Activated CD4-positive, CD25-positive, alpha-beta regulatory T cell treated with anti-CD3 and anti-CD28 coated beads, Interleukin-2, amount 50 U/mL, for 24 hours (primary cell): Measurements from ENCODE around the gene PTGS2.

Experiments
- ATAC-seq, 2 donors: fragments of 150-1000 bp; cut with Tn5 transposase; one replicate each; pipeline ENCODE4 v1.10.0; 2021; ENCODE audit warnings: mild to moderate bottlenecking in 1 of 2, moderate library complexity in 1 of 2

PTGS2 gene

GRCh38 chr1:186680245-186681061 lies at the start of gene PTGS2:
Gene PTGS2 (minus strand): TSS chr1:186680423. CDS start chr1:186680290, 133 bp downstream.
- peak; percentile 67 to 85 for ATAC-seq

- ATAC-seq: no peak
These were observed 42.6 kb upstream of the PTGS2 start for GRCh38 chr1:186722711-186723309.

- no peak for ATAC-seq
These were observed 37.1 kb upstream of the PTGS2 start for GRCh38 chr1:186717286-186717685.

GRCh38 chr1:186715887-186716809 lies 35.9 kb upstream of the PTGS2 start:
- no peak for ATAC-seq

GRCh38 chr1:186710696-186711095 lies 30.5 kb upstream of the PTGS2 start:
- ATAC-seq: no peak

- no peak for ATAC-seq
These were observed 28.5 kb upstream of the PTGS2 start for GRCh38 chr1:186708694-186709097.

GRCh38 chr1:186703209-186703766 lies 23.1 kb upstream of the PTGS2 start:
- no peak for ATAC-seq

- ATAC-seq: no peak
These were observed 20.5 kb upstream of the PTGS2 start for GRCh38 chr1:186700722-186701121.

GRCh38 chr1:186699519-186699918 lies 19.3 kb upstream of the PTGS2 start:
- ATAC-seq: no peak

- no peak for ATAC-seq
These were observed 9.7 kb upstream of the PTGS2 start for GRCh38 chr1:186689907-186690306.

GRCh38 chr1:186689376-186689775 lies 9.2 kb upstream of the PTGS2 start:
- no peak for ATAC-seq

GRCh38 chr1:186683652-186684410 lies 3.6 kb upstream of the PTGS2 start:
- ATAC-seq: no peak

GRCh38 chr1:186682736-186683135 lies 2.5 kb upstream of the PTGS2 start:
- ATAC-seq: no peak

GRCh38 chr1:186681801-186682200 lies 1.6 kb upstream of the PTGS2 start:
- ATAC-seq: no peak

GRCh38 chr1:186681121-186681520 lies 898 bp upstream of the PTGS2 start:
- no peak for ATAC-seq

GRCh38 chr1:186679924-186680244 lies 339 bp downstream of the PTGS2 start:
- ATAC-seq: no peak

- no peak for ATAC-seq
These were observed 2.1 kb downstream of the PTGS2 start for GRCh38 chr1:186678155-186678554.

- no peak for ATAC-seq
These were observed 7.6 kb downstream of the PTGS2 start for GRCh38 chr1:186672596-186672995.

- ATAC-seq: no peak
These were observed 8.1 kb downstream of the PTGS2 start for GRCh38 chr1:186672131-186672530.

GRCh38 chr1:186671136-186671825 lies 8.9 kb downstream of the PTGS2 start:
- no peak for ATAC-seq

- ATAC-seq: no peak
These were observed 9.7 kb downstream of the PTGS2 start for GRCh38 chr1:186670297-186671135.
